ENCODE data around the gene TEX22.

- TF ChIP-seq, protein P1, sequence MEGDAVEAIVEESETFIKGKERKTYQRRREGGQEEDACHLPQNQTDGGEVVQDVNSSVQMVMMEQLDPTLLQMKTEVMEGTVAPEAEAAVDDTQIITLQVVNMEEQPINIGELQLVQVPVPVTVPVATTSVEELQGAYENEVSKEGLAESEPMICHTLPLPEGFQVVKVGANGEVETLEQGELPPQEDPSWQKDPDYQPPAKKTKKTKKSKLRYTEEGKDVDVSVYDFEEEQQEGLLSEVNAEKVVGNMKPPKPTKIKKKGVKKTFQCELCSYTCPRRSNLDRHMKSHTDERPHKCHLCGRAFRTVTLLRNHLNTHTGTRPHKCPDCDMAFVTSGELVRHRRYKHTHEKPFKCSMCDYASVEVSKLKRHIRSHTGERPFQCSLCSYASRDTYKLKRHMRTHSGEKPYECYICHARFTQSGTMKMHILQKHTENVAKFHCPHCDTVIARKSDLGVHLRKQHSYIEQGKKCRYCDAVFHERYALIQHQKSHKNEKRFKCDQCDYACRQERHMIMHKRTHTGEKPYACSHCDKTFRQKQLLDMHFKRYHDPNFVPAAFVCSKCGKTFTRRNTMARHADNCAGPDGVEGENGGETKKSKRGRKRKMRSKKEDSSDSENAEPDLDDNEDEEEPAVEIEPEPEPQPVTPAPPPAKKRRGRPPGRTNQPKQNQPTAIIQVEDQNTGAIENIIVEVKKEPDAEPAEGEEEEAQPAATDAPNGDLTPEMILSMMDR (IDR thresholded peaks at IDR 0.05; ENCODE audit: low read depth, low read length, poor library complexity, severe bottlenecking), result no peak
- TF ChIP-seq EZH2phosphoT487 (IDR thresholded peaks at IDR 0.05; ENCODE audit: borderline replicate concordance, low read length), result no peak
Measured at GRCh38 chr14:105431256-105431655, 32.9 kb downstream of the TEX22 start.
